AG09319 (cell line): ENCODE measurements around the gene SENP3.

Experiments used
- DNase-seq: peaks from one replicate; pipeline ENCODE4 v3.0.0-alpha.2; 2010; ENCODE audit warnings: low read depth; ENCODE audit errors: extremely low read depth
- TF ChIP-seq, protein P1 (sequence below): IDR thresholded peaks from 2 replicates; pipeline ENCODE4 v1.5.1; 2011; ENCODE audit warnings: low read depth, mild to moderate bottlenecking, inconsistent platforms, low read length, moderate library complexity

Gene SENP3

DNA sequence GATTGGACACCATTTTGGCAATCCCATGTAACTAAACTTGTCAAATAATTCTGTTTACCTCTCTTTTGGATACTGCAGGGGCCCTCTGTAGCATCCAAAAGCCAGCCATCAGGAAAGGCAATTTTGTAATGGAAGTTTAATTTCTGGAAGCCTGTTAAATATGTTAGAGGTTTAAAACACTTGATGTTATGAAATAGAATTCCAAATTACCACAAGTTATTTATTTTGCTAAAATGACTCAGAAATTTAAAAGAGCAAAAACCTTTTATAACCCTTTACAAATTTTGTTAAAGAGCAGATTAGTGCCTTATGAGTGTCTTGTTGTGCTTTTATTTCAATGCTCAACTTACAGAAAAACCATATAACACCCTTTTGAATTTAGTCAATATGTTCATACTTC lies 32.9 kb upstream of the SENP3 start:
- TF ChIP-seq, protein P1, sequence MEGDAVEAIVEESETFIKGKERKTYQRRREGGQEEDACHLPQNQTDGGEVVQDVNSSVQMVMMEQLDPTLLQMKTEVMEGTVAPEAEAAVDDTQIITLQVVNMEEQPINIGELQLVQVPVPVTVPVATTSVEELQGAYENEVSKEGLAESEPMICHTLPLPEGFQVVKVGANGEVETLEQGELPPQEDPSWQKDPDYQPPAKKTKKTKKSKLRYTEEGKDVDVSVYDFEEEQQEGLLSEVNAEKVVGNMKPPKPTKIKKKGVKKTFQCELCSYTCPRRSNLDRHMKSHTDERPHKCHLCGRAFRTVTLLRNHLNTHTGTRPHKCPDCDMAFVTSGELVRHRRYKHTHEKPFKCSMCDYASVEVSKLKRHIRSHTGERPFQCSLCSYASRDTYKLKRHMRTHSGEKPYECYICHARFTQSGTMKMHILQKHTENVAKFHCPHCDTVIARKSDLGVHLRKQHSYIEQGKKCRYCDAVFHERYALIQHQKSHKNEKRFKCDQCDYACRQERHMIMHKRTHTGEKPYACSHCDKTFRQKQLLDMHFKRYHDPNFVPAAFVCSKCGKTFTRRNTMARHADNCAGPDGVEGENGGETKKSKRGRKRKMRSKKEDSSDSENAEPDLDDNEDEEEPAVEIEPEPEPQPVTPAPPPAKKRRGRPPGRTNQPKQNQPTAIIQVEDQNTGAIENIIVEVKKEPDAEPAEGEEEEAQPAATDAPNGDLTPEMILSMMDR = no peak
- no peak for DNase-seq

DNA sequence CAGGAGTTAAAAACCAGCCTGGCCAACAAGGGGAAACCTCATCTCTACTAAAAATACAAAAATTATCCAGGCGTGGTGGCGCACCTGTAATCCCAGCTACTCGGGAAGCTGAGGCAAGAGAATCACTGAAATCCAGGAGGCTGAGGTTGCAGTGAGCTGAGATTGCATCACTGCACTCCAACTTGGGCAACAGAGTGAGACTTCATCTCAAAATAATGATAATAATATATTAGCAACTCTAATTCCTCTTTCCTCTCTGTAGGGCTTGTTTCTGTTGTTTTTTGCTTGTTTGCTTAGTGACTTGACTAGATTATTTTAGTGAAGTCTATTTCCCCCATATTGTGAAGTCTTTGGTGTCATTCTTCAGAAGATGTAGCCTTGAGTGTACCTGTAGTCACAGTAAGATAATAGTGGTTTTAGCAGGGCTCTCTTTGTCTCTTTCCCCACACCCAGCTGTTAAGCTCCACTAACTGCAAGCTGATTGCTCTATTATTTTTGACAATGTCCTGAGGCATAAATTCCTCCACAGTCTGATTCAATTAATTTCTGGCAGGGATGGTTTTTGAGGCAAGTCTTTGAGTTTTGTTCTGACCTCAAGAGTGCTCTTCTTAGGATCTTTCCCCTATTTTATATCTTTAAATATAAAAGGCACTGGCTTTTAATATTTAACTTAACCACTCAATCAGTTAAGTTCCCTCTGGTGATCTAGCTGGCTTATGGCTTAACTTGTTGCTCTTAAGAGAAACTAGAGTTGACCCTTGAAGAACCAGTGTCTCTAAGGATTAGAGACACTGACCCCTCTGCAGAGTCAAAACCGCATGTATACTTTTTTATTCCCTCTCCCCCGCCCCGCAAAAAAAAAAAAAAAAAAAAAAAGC lies 31.5 kb upstream of the SENP3 start:
- TF ChIP-seq, protein P1 = no peak
- no peak for DNase-seq

DNA sequence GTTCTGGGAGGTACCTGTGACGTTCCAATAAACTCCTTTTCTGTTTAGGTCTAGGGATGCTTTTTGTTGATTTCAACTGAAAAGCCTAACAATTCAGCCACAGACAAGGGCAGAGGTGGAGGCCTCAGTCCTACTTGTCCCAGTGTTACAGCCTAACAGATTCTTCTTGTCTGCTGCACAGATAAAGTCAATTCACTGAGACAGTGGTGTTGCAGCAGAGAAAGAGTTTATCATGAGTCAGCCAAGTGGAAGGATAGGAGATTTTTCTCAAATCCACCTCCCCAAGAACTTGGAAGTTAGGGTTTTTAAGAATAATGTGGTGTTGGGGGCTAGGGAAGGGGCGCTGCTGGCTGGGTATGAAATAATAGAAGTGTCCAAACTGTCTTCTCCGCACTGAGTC lies 23.7 kb upstream of the SENP3 start:
- TF ChIP-seq, protein P1 = no peak
- DNase-seq = no peak

DNA sequence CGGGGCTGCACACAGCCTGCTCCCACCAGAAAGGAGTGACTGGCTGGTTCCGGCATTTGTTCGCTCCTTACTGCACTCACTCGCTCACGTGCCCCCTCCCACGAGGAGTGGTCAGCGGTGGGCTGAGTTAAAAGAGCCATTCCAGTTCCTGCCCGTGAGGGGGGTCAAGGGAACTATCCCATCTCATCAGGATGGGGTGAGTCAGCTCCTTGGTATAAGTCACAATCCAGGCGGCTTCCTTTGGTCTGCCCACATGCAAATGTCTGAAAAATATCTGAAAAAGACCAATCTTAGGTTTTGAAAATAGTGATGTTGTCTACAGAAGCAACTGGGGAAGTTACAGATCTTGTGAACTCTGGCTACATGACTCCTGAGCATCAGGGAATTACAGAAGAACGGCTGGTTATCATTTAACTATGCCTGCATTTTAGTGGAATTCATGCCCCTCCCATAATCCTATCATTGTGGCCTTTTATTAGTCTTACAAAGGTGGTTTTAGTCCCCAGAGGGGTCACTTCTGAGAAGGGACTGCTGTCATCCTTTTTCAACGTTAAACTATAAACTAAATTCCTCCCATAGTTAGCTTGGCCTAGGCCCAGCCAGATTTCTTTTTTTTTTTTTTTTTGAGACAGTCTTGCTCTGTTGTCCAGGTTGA lies 22.7 kb upstream of the SENP3 start:
- no peak for DNase-seq

DNA sequence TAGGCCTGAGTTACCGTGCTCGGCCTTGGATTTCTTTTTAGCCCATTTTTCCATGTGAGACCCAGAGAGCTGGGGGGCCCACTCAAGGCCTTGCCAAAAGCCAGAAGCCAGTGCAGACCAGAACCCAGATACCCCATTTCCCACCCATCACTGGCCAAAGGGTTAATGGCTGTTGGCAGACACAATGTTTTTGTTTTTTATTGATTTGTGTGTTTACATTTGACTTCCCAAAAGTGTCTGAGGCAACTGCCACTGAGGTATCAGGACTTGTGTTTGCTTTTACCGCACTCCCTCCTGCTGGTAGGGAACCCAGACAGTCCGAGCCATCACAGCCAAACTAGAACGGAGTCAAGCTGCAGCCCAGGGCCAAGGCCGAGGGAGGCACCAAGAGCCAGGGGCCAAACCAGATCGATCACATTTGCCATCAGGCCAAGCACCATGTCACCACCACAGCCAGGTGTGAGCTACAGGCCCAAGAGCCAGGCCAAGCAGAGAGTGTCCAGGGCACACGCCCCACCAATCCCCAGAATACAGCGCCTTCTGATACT lies 20.6 kb upstream of the SENP3 start:
- TF ChIP-seq, protein P1 = no peak
- no peak for DNase-seq

More for the DNA sequence above, 22.7 kb upstream of the SENP3 start:
- TF ChIP-seq, protein P1 = no peak

DNA sequence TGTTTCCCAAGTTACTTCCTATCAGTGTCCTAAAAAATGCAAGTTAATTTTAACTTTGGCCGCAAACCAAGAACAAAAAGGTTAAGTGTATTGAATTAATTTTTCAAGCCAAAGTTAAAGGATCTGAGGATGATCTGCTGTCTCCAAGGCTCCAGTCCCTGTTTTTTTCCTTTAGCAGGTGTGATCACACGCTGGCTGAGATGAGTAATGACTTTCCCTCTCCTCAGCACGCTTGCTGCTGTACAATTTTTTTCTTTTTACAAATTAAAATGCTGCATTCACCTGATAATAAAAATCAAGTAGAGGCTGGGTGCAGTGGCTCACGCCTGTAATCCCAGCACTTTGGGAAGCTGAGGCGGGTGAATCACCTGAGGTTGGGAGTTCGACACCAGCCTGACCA lies 16.8 kb upstream of the SENP3 start:
- DNase-seq = no peak
- TF ChIP-seq, protein P1 = no peak
